Endothelial cell of umbilical vein (primary cell): ENCODE data around the gene ADAM10. TPM values are rescaled to one million over a fixed set of nuclear protein-coding genes. Genes with fewer than 3 reads are reported as not detected.

ENCODE experiments used
- BruUV-seq: library from RNA; stranded (reverse); fragments of 400-500 nt; replicated peaks from 2 replicates; lab custom pipeline; 2021; lab: Mats Ljungman, UMichigan
- CTCF ChIA-PET: fragments of 300-600, 350-600 bp; sonication (Branson Sonifier 250); formaldehyde crosslinking; loops from one replicate; lab custom pipeline; 2021; ENCODE audit warnings: antibody characterized with exemption, inconsistent platforms; lab: Charles Lee
- POLR2A ChIA-PET: fragments of 300-600, 350-600 bp; sonication (Branson Sonifier 250); formaldehyde crosslinking; loops from one replicate; lab custom pipeline; 2021; ENCODE audit warnings: antibody characterized with exemption, inconsistent platforms; lab: Charles Lee
- DNase-seq: peaks from one replicate; pipeline ENCODE4 v3.0.0-alpha.2; 2011; ENCODE audit warnings: low read depth, low spot score
- FAIRE-seq: peaks from 2 replicates; lab custom pipeline; 2011; peaks lifted over from hg19 to GRCh38; lab: Jason Lieb, UNC
- H2AFZ ChIP-seq: 2 replicates; pipeline ENCODE4 v1.6.0; 2012; ENCODE audit warnings: low read depth, low read length, control low read depth, inconsistent platforms
- H3K27ac ChIP-seq: 2 replicates; pipeline ENCODE4 v1.5.1; 2011; ENCODE audit warnings: low read depth, mild to moderate bottlenecking, control low read depth, low read length, moderate library complexity; ENCODE audit not compliant: insufficient read depth
- H3K27me3 ChIP-seq, 2 experiments: 2 replicates each; pipeline versions ENCODE4 v1.6.0 to v1.6.1; 2011; ENCODE audit warnings: low read length in 2 of 2, mixed read lengths in 1 of 2; ENCODE audit not compliant: control insufficient read depth in 2 of 2, insufficient read depth in 2 of 2
- H3K36me3 ChIP-seq, 2 experiments: 2 replicates in 1 of 2; 3 replicates in 1 of 2; pipeline ENCODE4 v1.5.1; 2011; ENCODE audit warnings: low read length in 2 of 2, mild to moderate bottlenecking in 1 of 2, moderate library complexity in 1 of 2; ENCODE audit not compliant: control insufficient read depth in 2 of 2, insufficient read depth in 2 of 2; ENCODE audit errors: extremely low read depth in 1 of 2
- H3K4me1 ChIP-seq: 3 replicates; pipeline ENCODE4 v1.5.1; 2011; ENCODE audit warnings: mild to moderate bottlenecking, low read length; ENCODE audit not compliant: control insufficient read depth, insufficient read depth; ENCODE audit errors: extremely low read depth
- H3K4me2 ChIP-seq: 2 replicates; pipeline ENCODE4 v1.6.1; 2011; ENCODE audit warnings: low read length, control low read depth, mixed read lengths; ENCODE audit not compliant: insufficient read depth
- H3K4me3 ChIP-seq, 3 experiments: fragments of 200-600 bp in 1 of 3; sonication (generic), shearing (Covaris generic) in 1 of 3; replicated peaks in 1 of 3; 2 replicates each; pipeline ENCODE4 v1.5.1; 2011 to 2016; ENCODE audit warnings: control low read depth in 3 of 3, low read length in 3 of 3, mild to moderate bottlenecking in 2 of 3, inconsistent platforms in 1 of 3, low read depth in 1 of 3, moderate library complexity in 1 of 3; ENCODE audit not compliant: insufficient read depth in 1 of 3
- H3K79me2 ChIP-seq: 2 replicates; pipeline ENCODE4 v1.6.0; 2012; ENCODE audit warnings: low read length, inconsistent platforms; ENCODE audit not compliant: control insufficient read depth, insufficient read depth
- H3K9ac ChIP-seq: replicated peaks from 2 replicates; pipeline ENCODE3; 2011; ENCODE audit warnings: low read length, control low read depth; ENCODE audit not compliant: insufficient read depth; ENCODE audit errors: extremely low read depth
- H3K9me1 ChIP-seq: replicated peaks from 3 replicates; pipeline ENCODE4 v1.6.0; 2011; ENCODE audit warnings: mild to moderate bottlenecking, low read length; ENCODE audit not compliant: control insufficient read depth, insufficient read depth; ENCODE audit errors: extremely low read depth
- H3K9me3 ChIP-seq: replicated peaks from 2 replicates; pipeline ENCODE4 v1.5.1; 2012; ENCODE audit warnings: low read length, inconsistent platforms; ENCODE audit not compliant: control insufficient read depth, insufficient read depth
- H4K20me1 ChIP-seq: replicated peaks from 2 replicates; pipeline ENCODE3; 2011; ENCODE audit warnings: mild to moderate bottlenecking, low read length; ENCODE audit not compliant: control insufficient read depth, insufficient read depth; ENCODE audit errors: extremely low read depth
- CTCF ChIP-seq, 2 donors: IDR thresholded peaks; 1 replicate in 1 of 2; 2 replicates in 1 of 2; pipeline ENCODE4 v1.5.1; 2011; ENCODE audit warnings: low read length in 2 of 2, mild to moderate bottlenecking in 2 of 2, moderate library complexity in 2 of 2, control low read depth in 1 of 2, inconsistent platforms in 1 of 2, low read depth in 1 of 2; ENCODE audit not compliant: insufficient read depth in 1 of 2; ENCODE audit errors: extremely low read depth in 1 of 2
- EZH2 ChIP-seq: IDR thresholded peaks from 2 replicates; pipeline ENCODE4 v1.6.1; 2012; ENCODE audit warnings: borderline replicate concordance, low read depth, mild to moderate bottlenecking, moderate library complexity, low read length, inconsistent platforms; ENCODE audit not compliant: severe bottlenecking
- FOS ChIP-seq: IDR thresholded peaks from 2 replicates; pipeline ENCODE4 v1.6.1; 2011; ENCODE audit warnings: mild to moderate bottlenecking, low read length, moderate library complexity, borderline replicate concordance; ENCODE audit not compliant: insufficient read depth
- GATA2 ChIP-seq: IDR thresholded peaks from 2 replicates; pipeline ENCODE4 v1.7.0; 2011; ENCODE audit warnings: low read depth, mild to moderate bottlenecking, moderate library complexity, mixed read lengths, low read length; ENCODE audit not compliant: insufficient read length, insufficient read depth
- JUN ChIP-seq: IDR thresholded peaks from 2 replicates; pipeline ENCODE4 v1.6.1; 2011; ENCODE audit warnings: borderline replicate concordance, low read depth; ENCODE audit not compliant: insufficient read length, insufficient read depth
- MYC ChIP-seq: IDR thresholded peaks from one replicate; pipeline ENCODE4 v1.6.1; 2011; ENCODE audit warnings: mild to moderate bottlenecking, low read depth, low read length
- POLR2A ChIP-seq: IDR thresholded peaks from 2 replicates; pipeline ENCODE4 v1.6.1; 2012; ENCODE audit warnings: low read depth, mild to moderate bottlenecking, control low read depth, low read length
- POLR2AphosphoS5 ChIP-seq: IDR thresholded peaks from 2 replicates; pipeline ENCODE4 v1.6.1; 2012; ENCODE audit warnings: low read depth, mild to moderate bottlenecking, control low read depth, low read length, moderate library complexity; ENCODE audit not compliant: insufficient read depth
- dilution Hi-C: fragments of 300-500 bp; cut with MboI; formaldehyde crosslinking; loops from one replicate; pipeline ENCODE4 v1.15.0; 2019; ENCODE audit warnings: low sequenced_read_pairs; ENCODE audit not compliant: extremely low pct_ligation_motif_present
- intact Hi-C: fragments of 100-400 bp; cut with micrococcal nuclease; formaldehyde crosslinking; loops from one replicate; pipeline ENCODE4 v1.10.0; 2022
- polyA plus RNA-seq, 4 experiments: library from polyadenylated mRNA; depleted of rRNA in 3 of 4; stranded (reverse) in 3 of 4; unstranded in 1 of 4; fragments of >200 nt; gene quantifications; 2 replicates each; pipeline versions ENCODE4 v1.2.1 to v1.2.3, GENCODE V29; 2011 to 2012; ENCODE audit warnings: missing spikeins in 1 of 4
- total RNA-seq: library from RNA; stranded (reverse); gene quantifications from 2 replicates; pipeline ENCODE4 v1.2.3, GENCODE V29; 2021
- TF ChIP-seq, protein P1 (sequence below): IDR thresholded peaks from 2 replicates; pipeline ENCODE4 v1.6.1; 2011; ENCODE audit not compliant: insufficient read depth, insufficient read length

ADAM10 gene
- total and polyA plus RNA-seq, 2 donors (not counting 3 experiments of a cell fraction or from before 2014, with no cell fraction given), result 91.3 to 203 TPM

DNA sequence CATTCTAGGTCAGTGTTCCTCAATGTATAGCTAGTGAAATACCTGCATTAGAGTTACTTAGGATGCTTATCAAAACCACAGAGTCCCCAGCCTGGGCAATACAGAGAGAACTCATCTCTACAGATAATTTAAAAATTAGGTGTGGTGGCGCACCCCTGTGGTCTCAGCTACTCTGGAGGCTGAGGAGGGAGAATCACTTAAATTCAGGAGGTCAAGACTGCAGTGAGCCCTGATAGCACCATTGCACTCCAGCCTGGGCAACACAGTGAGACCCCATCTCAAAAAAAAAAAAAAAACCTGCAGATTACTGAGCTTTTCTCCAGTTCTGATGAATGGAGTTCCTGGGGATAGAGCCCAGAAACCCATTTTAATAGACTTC, 11.5 kb upstream of the ADAM10 start:
- Histone ChIP-seq H3K9ac (no peak overlapping the region), H3K9me3 (no peaks in the 10 kb centered on the region), H3K4me3 (no peak overlapping the region), H3K9me1 (no peaks in the 10 kb centered on the region), H2AFZ (no peak overlapping the region), H3K36me3 (no peaks in the 10 kb centered on the region), H3K27ac (no peak overlapping the region), H4K20me1 (no peaks in the 10 kb centered on the region), H3K27me3 (no peaks in the 10 kb centered on the region), H3K4me1 (no peaks in the 10 kb centered on the region), H3K79me2 (no peaks in the 10 kb centered on the region), H3K4me2 (no peak overlapping the region)
- no peak for TF ChIP-seq FOS
- TF ChIP-seq MYC, result no peak
- TF ChIP-seq CTCF (IDR thresholded peaks at IDR 0.05; ENCODE audit: extremely low read depth in 1 of 2, insufficient read depth in 1 of 2, low read depth in 1 of 2, low read length in 2 of 2), result no peak
- no peak for TF ChIP-seq POLR2AphosphoS5
- TF ChIP-seq GATA2, result no peak
- no peak for TF ChIP-seq JUN
- TF ChIP-seq, protein P1, sequence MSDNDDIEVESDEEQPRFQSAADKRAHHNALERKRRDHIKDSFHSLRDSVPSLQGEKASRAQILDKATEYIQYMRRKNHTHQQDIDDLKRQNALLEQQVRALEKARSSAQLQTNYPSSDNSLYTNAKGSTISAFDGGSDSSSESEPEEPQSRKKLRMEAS, result no peak
- TF ChIP-seq EZH2, result no peak
- TF ChIP-seq POLR2A, result no peak
- no peak for FAIRE-seq
- POLR2A ChIA-PET, result no interaction called here
- DNase-seq, result no peak
- intact Hi-C loops (loop anchor here (2.0 kb wide), 1 partner anchor 534 kb away; no protein-coding TSS in a partner anchor), dilution Hi-C loops (no loop called here)
- CTCF ChIA-PET, result interaction anchor here (0.8 to 4.1 kb wide), 7 partner anchors 10 to 768 kb away, joined by 3 to 24 read pairs (median 4); partner anchors contain the start of gene MINDY2
- no TSS peak for BruUV-seq
